ENCODE results near the gene ENKD1.

The ENKD1 gene

GRCh38 chr16:67648764-67649407 is 17.7 kb downstream of the ENKD1 start:
- DNase-seq = no peak

DNA sequence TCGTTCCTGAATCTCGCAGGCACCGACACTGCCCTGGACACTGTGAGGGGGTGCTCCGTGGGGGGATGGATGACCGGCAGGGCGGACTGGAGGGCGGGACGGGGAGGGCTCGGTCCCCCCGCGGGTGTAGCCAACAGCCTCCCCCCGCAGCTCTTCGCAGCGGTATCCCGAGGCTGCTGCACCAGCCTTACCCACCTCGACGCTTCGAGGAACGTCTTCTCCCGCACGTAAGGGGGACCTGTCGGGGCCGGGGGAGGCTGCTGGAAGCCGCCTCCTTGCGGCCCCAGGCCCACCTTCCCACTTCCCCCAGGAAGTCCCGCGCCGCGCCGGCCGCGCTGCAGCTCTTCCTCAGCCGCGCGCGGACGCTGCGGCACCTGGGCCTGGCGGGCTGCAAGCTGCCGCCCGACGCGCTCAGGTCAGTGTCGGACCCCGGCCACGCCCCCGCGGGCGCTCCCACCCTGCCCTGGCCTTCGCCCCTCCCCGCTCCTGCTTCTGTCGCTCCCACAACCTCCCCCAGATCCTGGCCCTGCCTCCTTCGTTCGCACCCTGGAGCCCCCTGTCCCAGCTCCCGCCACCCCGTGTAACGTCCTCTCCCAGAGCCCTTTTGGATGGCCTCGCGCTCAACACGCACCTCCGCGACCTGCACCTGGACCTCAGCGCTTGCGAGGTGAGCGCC is 18.3 kb downstream of the ENKD1 start:
- no peak for DNase-seq

DNA sequence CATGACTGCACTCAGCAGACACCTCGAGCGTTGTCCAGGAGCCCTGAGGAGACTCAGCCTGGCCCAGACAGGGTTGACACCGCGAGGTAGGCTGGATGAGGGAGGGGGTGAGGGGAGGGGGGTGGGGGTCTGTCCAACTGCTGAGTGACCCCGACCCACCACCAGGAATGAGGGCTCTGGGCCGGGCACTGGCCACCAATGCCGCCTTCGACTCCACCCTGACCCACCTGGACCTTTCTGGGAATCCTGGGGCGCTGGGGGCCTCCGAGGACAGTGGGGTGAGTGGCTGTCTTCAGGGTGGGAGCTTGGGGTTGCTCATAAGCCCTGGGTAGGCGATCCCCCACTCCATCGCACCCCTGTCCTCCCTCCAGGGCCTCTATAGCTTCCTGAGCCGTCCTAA is 18.9 kb downstream of the ENKD1 start:
- no peak for DNase-seq

GRCh38 chr16:67647111-67647651 is 19.4 kb downstream of the ENKD1 start:
- DNase-seq = no peak

DNA sequence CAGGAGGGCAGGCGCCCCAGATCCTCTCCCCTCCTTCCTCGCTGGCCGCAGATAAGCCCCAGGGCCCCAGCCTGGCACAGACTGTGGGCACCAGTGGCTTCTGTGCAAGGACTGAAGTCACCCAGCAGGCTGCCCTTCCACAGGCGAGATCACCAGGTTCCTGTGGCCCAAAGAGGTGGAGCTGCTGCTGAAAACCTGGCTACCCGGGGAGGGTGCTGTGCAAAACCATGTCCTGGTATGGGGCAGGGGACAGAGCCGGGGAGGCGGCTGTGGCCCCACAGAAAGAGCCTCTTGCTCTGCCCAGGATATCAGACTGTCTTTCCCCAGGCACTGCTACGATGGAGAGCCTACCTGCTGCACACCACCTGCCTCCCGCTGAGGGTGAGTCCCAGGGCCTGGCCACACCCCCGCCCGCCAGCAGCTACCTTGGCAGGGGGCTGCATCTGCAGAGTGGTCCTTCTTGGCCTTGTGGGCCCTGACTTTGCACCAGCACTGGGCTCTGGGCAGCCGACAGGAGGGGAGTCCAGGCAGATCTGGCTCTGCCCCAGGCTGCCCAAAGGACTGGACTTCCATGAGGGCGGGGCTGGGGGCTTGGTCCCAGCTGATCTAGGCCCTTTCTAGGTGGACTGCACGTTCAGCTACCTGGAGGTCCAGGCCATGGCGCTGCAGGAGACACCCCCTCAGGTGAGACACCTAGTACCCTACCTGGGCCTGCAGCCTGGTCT is 21.0 kb downstream of the ENKD1 start:
- DNase-seq = no peak

DNA sequence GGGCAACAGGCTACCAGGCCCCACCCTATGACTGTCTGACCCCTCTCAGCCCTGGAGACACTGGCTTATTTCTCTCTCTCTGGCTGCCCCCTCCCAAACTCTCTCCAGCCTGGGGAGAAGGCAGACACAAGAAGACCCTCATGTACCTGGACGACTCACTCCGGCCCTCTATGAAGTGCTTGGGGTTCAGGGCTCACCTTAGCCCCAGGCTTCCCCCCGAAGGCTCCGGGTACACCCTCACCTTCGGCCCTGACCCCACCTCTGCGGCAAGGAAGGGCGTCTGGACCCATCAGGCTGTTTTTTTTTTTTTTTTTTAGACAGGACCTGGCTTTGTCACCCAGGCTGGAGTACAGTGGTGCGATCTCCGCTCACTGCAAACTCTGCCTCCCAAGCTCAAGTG is 22.5 kb downstream of the ENKD1 start:
- DNase-seq = no peak

- DNase-seq = no peak
Measured at GRCh38 chr16:67641779-67642708, 24.5 kb downstream of the ENKD1 start.

DNA sequence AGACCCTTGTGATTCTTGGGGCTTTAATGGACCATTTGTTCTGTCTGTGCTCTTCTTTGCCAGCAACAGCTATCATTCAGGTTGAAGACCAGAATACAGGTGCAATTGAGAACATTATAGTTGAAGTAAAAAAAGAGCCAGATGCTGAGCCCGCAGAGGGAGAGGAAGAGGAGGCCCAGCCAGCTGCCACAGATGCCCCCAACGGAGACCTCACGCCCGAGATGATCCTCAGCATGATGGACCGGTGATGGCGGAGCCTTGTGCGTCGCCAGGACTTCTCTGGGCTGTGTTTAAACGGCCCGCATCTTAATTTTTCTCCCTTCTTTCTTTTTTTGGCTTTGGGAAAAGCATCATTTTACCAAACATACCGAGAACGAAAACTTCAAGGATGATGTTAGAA is 28.9 kb downstream of the ENKD1 start:
- no peak for DNase-seq

- no peak for DNase-seq
Measured at GRCh38 chr16:67636713-67637112, 29.8 kb downstream of the ENKD1 start.

- DNase-seq = no peak
Measured at GRCh38 chr16:67632415-67633172, 34.0 kb downstream of the ENKD1 start.

- no peak for DNase-seq
Measured at GRCh38 chr16:67628216-67628615, 38.3 kb downstream of the ENKD1 start.

DNA sequence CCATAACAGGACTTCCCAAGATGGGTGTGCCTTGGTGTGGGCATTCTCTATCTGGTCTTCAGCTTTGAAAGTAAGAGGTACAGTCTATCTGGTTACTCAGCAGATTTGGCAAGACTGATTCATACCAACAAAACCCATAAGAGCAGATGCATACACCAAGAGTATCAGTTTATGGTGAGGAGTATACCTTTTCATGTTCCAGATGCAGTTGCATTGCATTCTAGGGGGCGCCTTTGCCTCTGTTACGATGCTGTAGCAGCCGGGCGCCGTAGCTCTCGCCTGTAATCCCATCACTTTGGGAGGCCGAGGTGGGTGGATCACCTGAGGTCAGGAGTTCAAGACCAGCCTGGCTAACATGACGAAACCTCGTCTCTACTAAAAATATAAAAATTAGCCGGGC is 52.7 kb downstream of the ENKD1 start:
- peak in 1 of 2 donors; percentile 3 for DNase-seq
